T-cell (primary cell): ENCODE measurements around the gene AP5Z1. TPM values are rescaled to one million over a fixed set of nuclear protein-coding genes. Genes with fewer than 3 reads are reported as not detected.

Experiments
- ATAC-seq, 4 experiments: fragments of 200-7000 bp in 3 of 4; fragments of 150-1000 bp in 1 of 4; cut with Tn5 transposase; replicated peaks in 1 of 4; 1 replicate in 3 of 4; 2 replicates in 1 of 4; pipeline ENCODE4 v1.10.0; 2021; ENCODE audit warnings: moderate library complexity in 3 of 4, mild to moderate bottlenecking in 2 of 4, moderate number of reproducible peaks in 1 of 4
- CTCF ChIA-PET, 2 donors: fragments of 300-600 bp; sonication (Branson Sonifier 250); formaldehyde crosslinking; loops; one replicate each; lab custom pipeline; 2022; ENCODE audit warnings: antibody characterized with exemption in 2 of 2; lab: Charles Lee
- POLR2A ChIA-PET, 2 donors: fragments of 300-600 bp; sonication (Branson Sonifier 250); formaldehyde crosslinking; loops; one replicate each; lab custom pipeline; 2022; ENCODE audit warnings: antibody characterized with exemption in 2 of 2; lab: Charles Lee
- DNase-seq, 35 experiments: peaks; one replicate each; pipeline versions ENCODE4 v3.0.0 to v3.0.0-alpha.2; 2013 to 2023
- H3K27ac ChIP-seq: one replicate; pipeline ENCODE4 v1.5.1; 2013; ENCODE audit warnings: low read length
- H3K27me3 ChIP-seq, 2 experiments: replicated peaks in 1 of 2; 1 replicate in 1 of 2; 2 replicates in 1 of 2; pipeline versions ENCODE4 v1.6.1 to v1.7.0; 2013; ENCODE audit warnings: low read length in 1 of 2, mixed read lengths in 1 of 2; ENCODE audit not compliant: control insufficient read depth in 2 of 2, insufficient read depth in 2 of 2; ENCODE audit errors: extremely low read depth in 1 of 2
- H3K36me3 ChIP-seq, 2 donors: 1 replicate in 1 of 2; 2 replicates in 1 of 2; pipeline versions ENCODE4 v1.6.1 to v1.7.0; 2013; ENCODE audit warnings: low read length in 1 of 2; ENCODE audit not compliant: control insufficient read depth in 2 of 2, insufficient read depth in 1 of 2; ENCODE audit errors: extremely low read depth in 1 of 2
- H3K4me1 ChIP-seq, 2 experiments: 1 replicate in 1 of 2; 2 replicates in 1 of 2; pipeline versions ENCODE4 v1.6.1 to v1.7.0; 2013; ENCODE audit warnings: low read length in 2 of 2, mixed read lengths in 1 of 2; ENCODE audit not compliant: insufficient read depth in 2 of 2, control insufficient read depth in 1 of 2; ENCODE audit errors: extremely low read depth in 1 of 2
- H3K4me3 ChIP-seq, 2 donors: 1 replicate in 1 of 2; 2 replicates in 1 of 2; pipeline versions ENCODE4 v1.5.1 to v1.7.0; 2013; ENCODE audit warnings: mild to moderate bottlenecking in 2 of 2, low read length in 1 of 2, moderate library complexity in 1 of 2; ENCODE audit not compliant: control insufficient read depth in 1 of 2; ENCODE audit errors: extremely low read depth in 1 of 2
- H3K9me3 ChIP-seq: 2 replicates; pipeline ENCODE4 v1.7.0; 2013
- H3K27ac Mint-ChIP-seq, 2 donors: one replicate each; pipeline ENCODE4 v1.8.0; 2020 to 2021; ENCODE audit warnings: mild to moderate bottlenecking in 2 of 2, mixed read lengths in 2 of 2
- H3K27me3 Mint-ChIP-seq, 2 donors: one replicate each; pipeline ENCODE4 v1.8.0; 2021 to 2022; ENCODE audit warnings: mixed read lengths in 2 of 2
- H3K36me3 Mint-ChIP-seq: one replicate; pipeline ENCODE4 v1.8.0; 2021; ENCODE audit warnings: mixed read lengths
- H3K4me1 Mint-ChIP-seq, 3 donors: one replicate each; pipeline ENCODE4 v1.8.0; 2020 to 2022; ENCODE audit warnings: mixed read lengths in 3 of 3, mild to moderate bottlenecking in 1 of 3
- H3K4me3 Mint-ChIP-seq, 3 donors: one replicate each; pipeline ENCODE4 v1.8.0; 2020 to 2022; ENCODE audit warnings: mild to moderate bottlenecking in 3 of 3, mixed read lengths in 3 of 3, moderate library complexity in 3 of 3
- H3K9me3 Mint-ChIP-seq, 3 donors: one replicate each; pipeline ENCODE4 v1.8.0; 2020 to 2022; ENCODE audit warnings: mixed read lengths in 3 of 3
- WGBS: methylation state at CpG from one replicate; pipeline ENCODE4 v1.1.5; 2013; ENCODE audit warnings: missing lambda C conversion rate; ENCODE audit not compliant: insufficient coverage; 5-methylcytosine and 5-hydroxymethylcytosine counted together
- total RNA-seq, 35 experiments: library from RNA in 6 of 35; stranded (reverse) in 6 of 35; fragments of 120-200 nt in 1 of 35; gene quantifications; one replicate each; pipeline versions ENCODE4 v1.2.1 to v1.2.4 and lab custom pipeline; 2013 to 2026

Gene AP5Z1
- total RNA-seq, 5 donors from 2014 or later (not counting 1 experiment from before 2014, with no cell fraction given), result 93.6 to 126 (median 110) TPM

DNA sequence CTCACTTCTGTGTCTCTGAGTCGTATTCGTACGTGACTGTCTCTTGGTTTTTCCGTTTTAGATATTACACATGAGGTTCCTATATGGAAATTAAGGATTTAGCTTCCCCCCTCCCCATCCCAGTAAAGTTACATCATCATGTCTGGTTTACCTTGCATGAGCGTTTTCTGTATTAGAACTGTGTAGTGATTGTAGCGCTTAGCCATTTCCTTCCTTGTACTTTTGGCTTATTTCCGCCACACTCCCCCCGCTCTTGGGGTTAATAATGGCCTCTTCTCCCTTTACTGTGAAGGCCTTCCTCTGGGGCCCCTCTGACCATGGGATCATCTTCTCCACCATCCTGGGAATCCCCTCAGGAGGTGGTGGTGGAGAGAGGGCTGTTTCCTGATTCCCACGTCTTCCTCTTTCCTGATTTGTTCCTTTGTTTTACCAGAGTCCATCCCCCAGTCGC is 27.2 kb upstream of the AP5Z1 start:
- H3K4me3 Mint-ChIP-seq, result peak overlapping the region; percentile 6 to 89 (median 15)
- CTCF ChIA-PET, result no interaction called here
- POLR2A ChIA-PET, result no interaction called here
- H3K27me3 ChIP-seq, result no peaks in the 10 kb centered on the region
- H3K4me3 ChIP-seq, result no peak overlapping the region
- H3K4me1 ChIP-seq, result peaks cover 32 to 70% of the 10 kb centered on the region in 2 experiments
- 100% methylated on average over 1 of the region's 10 CpGs for WGBS
- H3K27ac Mint-ChIP-seq, result peak overlapping the region; percentile 89 to 98
- H3K4me1 Mint-ChIP-seq, result peaks cover 57 to 69% (median 65%) of the 10 kb centered on the region in 3 donors
- H3K27me3 Mint-ChIP-seq, result no peaks in the 10 kb centered on the region
- ATAC-seq (no peak), DNase-seq (no peak)
- H3K9me3 Mint-ChIP-seq, result no peaks in the 10 kb centered on the region
- no peaks in the 10 kb centered on the region for H3K9me3 ChIP-seq
- H3K36me3 ChIP-seq, result peaks cover 7 to 8% of the 10 kb centered on the region in 2 donors
- peaks cover 12% of the 10 kb centered on the region for H3K36me3 Mint-ChIP-seq
- no peak overlapping the region for H3K27ac ChIP-seq

DNA sequence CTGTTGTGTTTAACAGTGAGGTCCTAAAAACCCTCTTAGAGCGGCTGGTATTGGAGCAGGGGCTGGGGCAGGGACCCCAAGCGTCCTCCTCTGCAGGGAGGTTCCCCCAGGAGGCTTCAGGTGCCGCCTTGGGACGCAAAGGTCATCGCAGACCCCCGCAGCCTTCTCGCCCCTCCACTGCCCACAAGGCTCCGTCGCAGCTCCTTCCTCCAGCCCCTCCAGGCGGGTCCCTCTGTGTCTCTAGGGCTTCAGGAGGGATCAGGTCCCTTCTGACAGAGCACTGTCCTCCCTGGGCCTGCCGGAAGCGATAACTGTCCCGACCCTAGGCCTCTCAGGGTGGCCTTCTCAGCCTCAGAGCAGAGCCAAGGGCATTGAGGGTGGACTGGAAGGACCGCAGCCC is 26.1 kb upstream of the AP5Z1 start:
- ChIA-PET POLR2A (no interaction called here), CTCF (no interaction called here)
- Mint-ChIP-seq H3K27ac (peak overlapping the region; percentile 89 to 98), H3K36me3 (peaks cover 10% of the 10 kb centered on the region), H3K4me1 (peaks cover 51 to 66% (median 63%) of the 10 kb centered on the region in 3 donors), H3K4me3 (peak overlapping the region in 1 of 3 donors; percentile 89), H3K27me3 (no peaks in the 10 kb centered on the region), H3K9me3 (no peaks in the 10 kb centered on the region)
- H3K4me3 ChIP-seq, result no peak overlapping the region
- no peak for DNase-seq
- H3K4me1 ChIP-seq, result peaks cover 26 to 70% of the 10 kb centered on the region in 2 experiments
- no peaks in the 10 kb centered on the region for H3K27me3 ChIP-seq
- no peak for ATAC-seq
- H3K9me3 ChIP-seq, result no peaks in the 10 kb centered on the region
- 96% methylated on average over 14 of the region's 14 CpGs for WGBS
- peaks cover 8 to 9% of the 10 kb centered on the region in 2 donors for H3K36me3 ChIP-seq
- no peak overlapping the region for H3K27ac ChIP-seq

DNA sequence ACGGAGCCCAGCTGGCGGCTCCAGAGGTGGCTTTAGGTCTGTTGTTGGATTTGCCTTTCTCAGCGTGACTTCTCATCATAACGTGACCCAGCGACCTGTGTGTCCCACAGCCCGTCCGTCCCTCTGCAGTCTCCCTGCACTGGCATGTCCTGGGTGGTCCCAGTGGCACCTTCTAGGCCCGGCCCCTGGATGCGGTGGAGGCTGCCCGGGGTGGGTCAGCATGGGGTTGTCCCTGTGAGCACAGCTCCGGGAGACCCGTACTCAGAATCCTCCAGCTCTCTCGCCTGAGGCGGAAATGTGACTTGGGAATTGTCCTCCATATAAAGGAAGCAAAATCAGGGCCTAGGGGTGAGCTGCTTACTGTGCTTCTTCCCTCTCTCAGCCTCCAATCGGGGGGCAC is 25.6 kb upstream of the AP5Z1 start:
- Histone ChIP-seq H3K4me1 (peaks cover 25 to 68% of the 10 kb centered on the region in 2 experiments), H3K9me3 (no peaks in the 10 kb centered on the region), H3K27ac (no peak overlapping the region), H3K27me3 (no peaks in the 10 kb centered on the region), H3K4me3 (no peak overlapping the region), H3K36me3 (peaks cover 8 to 13% of the 10 kb centered on the region in 2 donors)
- Mint-ChIP-seq H3K27ac (no peak overlapping the region), H3K4me1 (peaks cover 46 to 64% (median 61%) of the 10 kb centered on the region in 3 donors), H3K9me3 (no peaks in the 10 kb centered on the region), H3K36me3 (peaks cover 11% of the 10 kb centered on the region), H3K4me3 (no peak overlapping the region), H3K27me3 (no peaks in the 10 kb centered on the region)
- ChIA-PET POLR2A (no interaction called here), CTCF (no interaction called here)
- WGBS, result 98% methylated on average over 14 of the region's 15 CpGs
- DNase-seq (no peak), ATAC-seq (no peak)

- Histone ChIP-seq H3K9me3 (no peaks in the 10 kb centered on the region), H3K4me3 (no peak overlapping the region), H3K27ac (no peak overlapping the region), H3K27me3 (no peaks in the 10 kb centered on the region), H3K36me3 (peaks cover 8 to 29% of the 10 kb centered on the region in 2 donors), H3K4me1 (peaks cover 25 to 54% of the 10 kb centered on the region in 2 experiments)
- Mint-ChIP-seq H3K4me3 (no peak overlapping the region), H3K27ac (peak overlapping the region in 1 of 2 donors; percentile 11), H3K36me3 (peaks cover 14% of the 10 kb centered on the region), H3K4me1 (peaks cover 32 to 49% (median 45%) of the 10 kb centered on the region in 3 donors), H3K9me3 (no peaks in the 10 kb centered on the region), H3K27me3 (no peaks in the 10 kb centered on the region)
- ChIA-PET CTCF (interaction anchor here in 1 of 2 donors (0.7 to 1.4 kb wide), 2 partner anchors 24 kb away, joined by 4 to 5 read pairs; partner anchors contain the start of gene AP5Z1), POLR2A (interaction anchor here in 1 of 2 donors (0.6 kb wide), 1 partner anchor 143 kb away, joined by 4 read pairs; no protein-coding TSS in a partner anchor)
- ATAC-seq (no peak), DNase-seq (no peak)
- WGBS, result 98% methylated on average over 18 of the region's 20 CpGs
These were observed 23.9 kb upstream of the AP5Z1 start for GRCh38 chr7:4751398-4751947.

- H3K4me3 ChIP-seq, result no peak overlapping the region
- Mint-ChIP-seq H3K9me3 (no peaks in the 10 kb centered on the region), H3K27ac (peak overlapping the region in 1 of 2 donors; percentile 72), H3K36me3 (peaks cover 6% of the 10 kb centered on the region), H3K4me1 (peaks cover 11 to 27% (median 24%) of the 10 kb centered on the region in 3 donors), H3K27me3 (no peaks in the 10 kb centered on the region), H3K4me3 (no peak overlapping the region)
- no peak overlapping the region for H3K27ac ChIP-seq
- POLR2A ChIA-PET, result no interaction called here
- DNase-seq, result peak; percentile 63 to 90 (median 83)
- peaks cover 3 to 31% of the 10 kb centered on the region in 2 experiments for H3K4me1 ChIP-seq
- 26% methylated on average over 18 of the region's 31 CpGs for WGBS
- H3K36me3 ChIP-seq, result peaks cover 6 to 51% of the 10 kb centered on the region in 2 donors
- ATAC-seq, result peak; percentile 91 to 97 (median 96)
- CTCF ChIA-PET, result interaction anchor here (0.6 to 1.5 kb wide), 4 partner anchors 70 to 146 kb away, joined by 3 to 4 read pairs (median 4); no protein-coding TSS in a partner anchor
- no peaks in the 10 kb centered on the region for H3K9me3 ChIP-seq
- H3K27me3 ChIP-seq, result no peaks in the 10 kb centered on the region
These were observed 21.6 kb upstream of the AP5Z1 start for GRCh38 chr7:4753598-4754432.

- H3K27ac Mint-ChIP-seq, result no peak overlapping the region
- H3K27me3 ChIP-seq, result no peaks in the 10 kb centered on the region
- 95% methylated on average over 35 of the region's 36 CpGs for WGBS
- DNase-seq (no peak), ATAC-seq (no peak)
- no peak overlapping the region for H3K27ac ChIP-seq
- peaks cover 5 to 22% (median 20%) of the 10 kb centered on the region in 3 donors for H3K4me1 Mint-ChIP-seq
- H3K4me3 ChIP-seq, result no peak overlapping the region
- peaks cover 3 to 24% of the 10 kb centered on the region in 2 experiments for H3K4me1 ChIP-seq
- no peaks in the 10 kb centered on the region for H3K27me3 Mint-ChIP-seq
- ChIA-PET POLR2A (no interaction called here), CTCF (interaction anchor here (0.6 to 1.5 kb wide), 5 partner anchors 71 to 147 kb away, joined by 3 to 4 read pairs (median 4); no protein-coding TSS in a partner anchor)
- H3K9me3 ChIP-seq, result no peaks in the 10 kb centered on the region
- no peak overlapping the region for H3K4me3 Mint-ChIP-seq
- no peaks in the 10 kb centered on the region for H3K9me3 Mint-ChIP-seq
- peaks cover 6 to 56% of the 10 kb centered on the region in 2 donors for H3K36me3 ChIP-seq
- peaks cover 6% of the 10 kb centered on the region for H3K36me3 Mint-ChIP-seq
These were observed 20.9 kb upstream of the AP5Z1 start for GRCh38 chr7:4754433-4755010.
